A673 (cell line): ENCODE results near the gene GNG7.

Experiments used
- EZH2 ChIP-seq: fragments of 200-600 bp; sonication (generic); IDR thresholded peaks from 2 replicates; pipeline ENCODE4 v1.6.1; 2017; ENCODE audit warnings: borderline replicate concordance, low read depth, mild to moderate bottlenecking, mixed read lengths, antibody characterized with exemption, low read length; ENCODE audit not compliant: poor library complexity, severe bottlenecking
- TF ChIP-seq, protein P1 (sequence below): fragments of 300-800, 200-600 bp; sonication (generic); conservative IDR thresholded peaks from 2 replicates; pipeline ENCODE4 v1.5.1; 2017; ENCODE audit warnings: low read depth, mild to moderate bottlenecking, antibody characterized with exemption, low read length, moderate library complexity, mixed read lengths

DNA sequence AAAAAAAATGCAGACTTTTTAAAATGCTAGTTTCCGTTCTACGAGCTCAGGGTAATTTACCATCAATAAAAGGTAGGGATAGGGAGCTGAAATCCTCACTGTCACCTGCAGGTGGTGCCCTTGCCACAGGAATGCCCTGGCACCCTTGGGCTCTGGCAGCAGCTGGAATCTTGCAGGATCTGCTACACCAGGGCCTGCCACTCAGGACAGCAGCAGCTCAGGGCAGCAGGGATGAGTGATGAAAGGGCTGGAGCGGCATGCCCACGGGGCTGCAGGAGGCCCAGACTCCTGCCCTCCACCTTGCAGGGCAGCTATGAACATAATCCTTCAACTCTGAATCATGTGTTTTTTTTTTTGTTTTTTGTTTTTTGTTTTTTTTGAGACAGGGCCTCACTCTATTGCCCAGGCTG lies 54.0 kb downstream of the GNG7 start:
- TF ChIP-seq, protein P1, sequence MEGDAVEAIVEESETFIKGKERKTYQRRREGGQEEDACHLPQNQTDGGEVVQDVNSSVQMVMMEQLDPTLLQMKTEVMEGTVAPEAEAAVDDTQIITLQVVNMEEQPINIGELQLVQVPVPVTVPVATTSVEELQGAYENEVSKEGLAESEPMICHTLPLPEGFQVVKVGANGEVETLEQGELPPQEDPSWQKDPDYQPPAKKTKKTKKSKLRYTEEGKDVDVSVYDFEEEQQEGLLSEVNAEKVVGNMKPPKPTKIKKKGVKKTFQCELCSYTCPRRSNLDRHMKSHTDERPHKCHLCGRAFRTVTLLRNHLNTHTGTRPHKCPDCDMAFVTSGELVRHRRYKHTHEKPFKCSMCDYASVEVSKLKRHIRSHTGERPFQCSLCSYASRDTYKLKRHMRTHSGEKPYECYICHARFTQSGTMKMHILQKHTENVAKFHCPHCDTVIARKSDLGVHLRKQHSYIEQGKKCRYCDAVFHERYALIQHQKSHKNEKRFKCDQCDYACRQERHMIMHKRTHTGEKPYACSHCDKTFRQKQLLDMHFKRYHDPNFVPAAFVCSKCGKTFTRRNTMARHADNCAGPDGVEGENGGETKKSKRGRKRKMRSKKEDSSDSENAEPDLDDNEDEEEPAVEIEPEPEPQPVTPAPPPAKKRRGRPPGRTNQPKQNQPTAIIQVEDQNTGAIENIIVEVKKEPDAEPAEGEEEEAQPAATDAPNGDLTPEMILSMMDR, result peak; percentile 89
- TF ChIP-seq EZH2, result no peak
